Sigmoid colon (tissue), 7 donors: ENCODE measurements around the gene DOP1B. TPM values are rescaled to one million over a fixed set of nuclear protein-coding genes. Genes with fewer than 3 reads are reported as not detected.
"Not testable (repeated sequence)": the region's sequence is repeated elsewhere in the genome, so short reads cannot be mapped to it uniquely, and the experiment has no call there.

Experiments
- DNase-seq: peaks from one replicate; pipeline ENCODE4 v3.0.0-alpha.2; 2019
- H3K27ac ChIP-seq, 4 donors: fragments of 200-600 bp; sonication (generic); one replicate each; pipeline ENCODE4 v1.5.1; 2016 to 2019; ENCODE audit warnings: mild to moderate bottlenecking in 1 of 4
- H3K27me3 ChIP-seq, 3 donors: fragments of 200-600 bp; sonication (generic); one replicate each; pipeline ENCODE4 v1.5.1; 2019; ENCODE audit warnings: mild to moderate bottlenecking in 1 of 3
- H3K36me3 ChIP-seq, 4 donors: fragments of 200-600 bp; sonication (generic); one replicate each; pipeline ENCODE4 v1.5.1; 2016 to 2019
- H3K4me1 ChIP-seq, 4 donors: fragments of 200-600 bp; sonication (generic); one replicate each; pipeline ENCODE4 v1.5.1; 2017 to 2019
- H3K4me3 ChIP-seq, 4 donors: fragments of 200-600 bp; sonication (generic); one replicate each; pipeline ENCODE4 v1.5.1; 2017 to 2019; ENCODE audit warnings: mild to moderate bottlenecking in 2 of 4, moderate library complexity in 1 of 4
- H3K9me3 ChIP-seq, 4 donors: fragments of 200-600 bp in 3 of 4; sonication (generic) in 3 of 4; one replicate each; pipeline versions ENCODE4 v1.5.1 to v1.6.1; 2013 to 2019
- CTCF ChIP-seq, 4 experiments: fragments of 450-650 bp in 3 of 4; fragments of 200-600 bp in 1 of 4; IDR thresholded peaks; one replicate each; pipeline ENCODE4 v1.5.1; 2016 to 2019; ENCODE audit warnings: antibody characterized with exemption in 4 of 4, mild to moderate bottlenecking in 3 of 4, moderate library complexity in 2 of 4
- EP300 ChIP-seq, 4 donors: sonication (generic); formaldehyde crosslinking; IDR thresholded peaks; one replicate each; pipeline ENCODE4 v1.6.1; 2017; ENCODE audit warnings: antibody characterized with exemption in 4 of 4
- POLR2A ChIP-seq, 2 donors: fragments of 450-650 bp; IDR thresholded peaks; one replicate each; pipeline ENCODE4 v1.6.1; 2016; ENCODE audit warnings: antibody characterized with exemption in 2 of 2, mild to moderate bottlenecking in 2 of 2, moderate library complexity in 2 of 2
- POLR2AphosphoS5 ChIP-seq, 4 donors: sonication (generic); formaldehyde crosslinking; IDR thresholded peaks; one replicate each; pipeline ENCODE4 v1.6.1; 2017; ENCODE audit warnings: antibody characterized with exemption in 4 of 4
- WGBS, 2 donors: extraction: QIAGEN DNeasy Blood & Tissue Kit; methylation state at CpG; one replicate each; pipeline ENCODE4 v1.1.7; 2013; 5-methylcytosine and 5-hydroxymethylcytosine counted together
- intact Hi-C: fragments of 100-400 bp; cut with DNase I; formaldehyde crosslinking; loops from one replicate; pipeline ENCODE4 v1.15.1; 2023
- polyA plus RNA-seq, 3 donors: library from polyadenylated mRNA; stranded (reverse); fragments of 200-250 nt; gene quantifications; one replicate each; pipeline ENCODE4 v1.2.3, GENCODE V29; 2013
- total RNA-seq, 4 donors: library from RNA; depleted of rRNA; stranded (reverse); fragments of >200 nt; gene quantifications; one replicate each; pipeline ENCODE4 v1.1.0, GENCODE V29; 2016
- donor health status: healthy with polysubstance abuse.
- donor health status: Bipolar disorder and iron deficiency.
- donor health status: healthy.

DOP1B gene
- total and polyA plus RNA-seq, 7 donors = 7.4 to 20.7 (median 12.5) TPM

- H3K27me3 ChIP-seq = no peaks in the 10 kb centered on the region
- DNase-seq = no peak
- 45 to 75% methylated on average over 9 of the region's 9 CpGs for WGBS, 2 donors
- intact Hi-C loops = no loop called here
- H3K9me3 ChIP-seq = no peaks in the 10 kb centered on the region
- TF ChIP-seq POLR2AphosphoS5 (IDR thresholded peaks at IDR 0.05) (no peak), CTCF (IDR thresholded peaks at IDR 0.05) (no peak), EP300 (IDR thresholded peaks at IDR 0.05) (no peak), POLR2A (IDR thresholded peaks at IDR 0.05) (no peak)
- no peak overlapping the region for H3K4me3 ChIP-seq
- H3K4me1 ChIP-seq = no peaks in the 10 kb centered on the region
- H3K36me3 ChIP-seq = peaks cover 0 to 27% (median 2%) of the 10 kb centered on the region in 4 donors
- H3K27ac ChIP-seq = no peak overlapping the region
These were observed 42.4 kb downstream of the DOP1B start for GRCh38 chr21:36199021-36199420.

- H3K9me3 ChIP-seq, intact Hi-C loops, H3K27ac ChIP-seq, H3K4me1 ChIP-seq, H3K4me3 ChIP-seq, DNase-seq, H3K27me3 ChIP-seq: not testable (repeated sequence)
- peaks cover 0 to 27% (median 2%) of the 10 kb centered on the region in 4 donors for H3K36me3 ChIP-seq
- WGBS, 2 donors = 82 to 91% methylated on average over 5 of the region's 5 CpGs
These were observed 43.0 kb downstream of the DOP1B start for GRCh38 chr21:36199575-36199974.

GRCh38 chr21:36200081-36200561 lies 43.5 kb downstream of the DOP1B start:
- Histone ChIP-seq H3K36me3 (peaks cover 0 to 27% (median 2%) of the 10 kb centered on the region in 4 donors), H3K27ac (no peak overlapping the region), H3K9me3 (no peaks in the 10 kb centered on the region), H3K27me3 (no peaks in the 10 kb centered on the region), H3K4me1 (no peaks in the 10 kb centered on the region), H3K4me3 (no peak overlapping the region)
- no peak for DNase-seq
- TF ChIP-seq EP300 (IDR thresholded peaks at IDR 0.05) = no peak
- TF ChIP-seq POLR2AphosphoS5 (IDR thresholded peaks at IDR 0.05) = no peak
- intact Hi-C loops = no loop called here
- 93 to 94% methylated on average over 23 of the region's 23 CpGs for WGBS, 2 donors

GRCh38 chr21:36202726-36203602 lies 46.3 kb downstream of the DOP1B start:
- H3K27ac ChIP-seq = no peak overlapping the region
- WGBS, 2 donors = 89 to 92% methylated on average over 10 of the region's 10 CpGs
- no peaks in the 10 kb centered on the region for H3K4me1 ChIP-seq
- H3K4me3 ChIP-seq = no peak overlapping the region
- intact Hi-C loops = no loop called here
- no peaks in the 10 kb centered on the region for H3K9me3 ChIP-seq
- H3K27me3 ChIP-seq = no peaks in the 10 kb centered on the region
- H3K36me3 ChIP-seq = peaks cover 0 to 27% (median 2%) of the 10 kb centered on the region in 4 donors
- DNase-seq = no peak
- TF ChIP-seq POLR2AphosphoS5 (IDR thresholded peaks at IDR 0.05) (no peak), POLR2A (IDR thresholded peaks at IDR 0.05) (no peak), EP300 (IDR thresholded peaks at IDR 0.05) (no peak), CTCF (IDR thresholded peaks at IDR 0.05) (no peak)

GRCh38 chr21:36203603-36203889 lies 46.9 kb downstream of the DOP1B start:
- no peak overlapping the region for H3K4me3 ChIP-seq
- WGBS, 2 donors = 15 to 30% methylated on average over 1 of the region's 1 CpG
- intact Hi-C loops = no loop called here
- no peaks in the 10 kb centered on the region for H3K9me3 ChIP-seq
- no peak overlapping the region for H3K27ac ChIP-seq
- TF ChIP-seq POLR2AphosphoS5 (IDR thresholded peaks at IDR 0.05) = no peak
- TF ChIP-seq CTCF (IDR thresholded peaks at IDR 0.05) = no peak
- TF ChIP-seq EP300 (IDR thresholded peaks at IDR 0.05) = no peak
- no peak for TF ChIP-seq POLR2A (IDR thresholded peaks at IDR 0.05)
- no peak for DNase-seq
- no peaks in the 10 kb centered on the region for H3K27me3 ChIP-seq
- no peaks in the 10 kb centered on the region for H3K4me1 ChIP-seq
- peaks cover 0 to 30% (median 2%) of the 10 kb centered on the region in 4 donors for H3K36me3 ChIP-seq
